ENCODE results near the gene SPG7.
"Not testable (repeated sequence)": the region's sequence is repeated elsewhere in the genome, so short reads cannot be mapped to it uniquely, and the experiment has no call there.

The SPG7 gene

GRCh38 chr16:89576153-89577054 is 68.2 kb downstream of the SPG7 start:
- no peak for DNase-seq (ENCODE audit: low spot score)

- DNase-seq (ENCODE audit: low spot score): no peak
Observed at GRCh38 chr16:89577055-89577759, 69.0 kb downstream of the SPG7 start.

- DNase-seq (ENCODE audit: low spot score): no peak
Observed at GRCh38 chr16:89579351-89579750, 71.1 kb downstream of the SPG7 start.

GRCh38 chr16:89581045-89581695 is 73.0 kb downstream of the SPG7 start:
- no peak for DNase-seq (ENCODE audit: low spot score)

GRCh38 chr16:89581861-89582563 is 73.8 kb downstream of the SPG7 start:
- no peak for DNase-seq (ENCODE audit: low spot score)

GRCh38 chr16:89582614-89583196 is 74.5 kb downstream of the SPG7 start:
- no peak for DNase-seq (ENCODE audit: low spot score)

- no peak for DNase-seq (ENCODE audit: low spot score)
Observed at GRCh38 chr16:89583197-89583894, 75.1 kb downstream of the SPG7 start.

- no peak for DNase-seq (ENCODE audit: low spot score)
Observed at GRCh38 chr16:89583895-89584644, 75.9 kb downstream of the SPG7 start.

GRCh38 chr16:89584768-89585549 is 76.8 kb downstream of the SPG7 start:
- DNase-seq (ENCODE audit: low spot score): peak; percentile 64

- DNase-seq (ENCODE audit: low spot score): no peak
Observed at GRCh38 chr16:89586218-89586617, 78.0 kb downstream of the SPG7 start.

GRCh38 chr16:89586853-89587252 is 78.7 kb downstream of the SPG7 start:
- no peak for DNase-seq (ENCODE audit: low spot score)

- DNase-seq (ENCODE audit: low spot score): not testable (repeated sequence)
Observed at GRCh38 chr16:89587676-89588075, 79.5 kb downstream of the SPG7 start.

GRCh38 chr16:89588413-89589109 is 80.4 kb downstream of the SPG7 start:
- DNase-seq (ENCODE audit: low spot score): no peak

GRCh38 chr16:89589241-89589926 is 81.2 kb downstream of the SPG7 start:
- DNase-seq (ENCODE audit: low spot score): no peak

GRCh38 chr16:89593841-89594240 is 85.6 kb downstream of the SPG7 start:
- no peak for DNase-seq (ENCODE audit: low spot score)

- no peak for DNase-seq (ENCODE audit: low spot score)
Observed at GRCh38 chr16:89595330-89596060, 87.3 kb downstream of the SPG7 start.

- no peak for DNase-seq (ENCODE audit: low spot score)
Observed at GRCh38 chr16:89596061-89596689, 88.0 kb downstream of the SPG7 start.

All from SK-N-DZ (cell line).